ENCODE results near the gene UVSSA. TPM values are rescaled to one million over a fixed set of nuclear protein-coding genes. Genes with fewer than 3 reads are reported as not detected.

Gene UVSSA
- polyA plus RNA-seq, 1 donor from 2014 or later, result 13.3 TPM

GRCh38 chr4:1342003-1342402 is 5.0 kb upstream of the UVSSA start:
- Histone ChIP-seq H3K9me2 (ENCODE audit: insufficient read depth, low read length) (no peaks in the 10 kb centered on the region), H3K4me2 (ENCODE audit: low read length) (no peak overlapping the region), H3K4me3 (ENCODE audit: low read length) (no peak overlapping the region), H4K20me1 (ENCODE audit: insufficient read depth) (no peaks in the 10 kb centered on the region), H3K27ac (ENCODE audit: low read length) (no peak overlapping the region), H2AFZ (ENCODE audit: low read depth, low read length) (no peak overlapping the region), H3K36me3 (ENCODE audit: insufficient read depth, low read length) (peaks cover 10% of the 10 kb centered on the region), H3K9me3 (ENCODE audit: low read length) (no peaks in the 10 kb centered on the region), H3K9ac (ENCODE audit: low read length) (no peak overlapping the region), H3K79me2 (replicated peaks; ENCODE audit: insufficient read depth, low read length) (no peaks in the 10 kb centered on the region), H3K27me3 (ENCODE audit: insufficient read depth, low read depth, low read length) (no peaks in the 10 kb centered on the region), H3F3A (ENCODE audit: insufficient read depth, low read length, poor library complexity, severe bottlenecking) (no peaks in the 10 kb centered on the region)
- TF ChIP-seq REST (IDR thresholded peaks at IDR 0.05; ENCODE audit: borderline replicate concordance) (no peak), POLR2AphosphoS5 (IDR thresholded peaks at IDR 0.05) (no peak), SMC3 (conservative IDR thresholded peaks at IDR 0.05; ENCODE audit: poor library complexity) (no peak), RAD21 (conservative IDR thresholded peaks at IDR 0.05) (no peak), EP300 (conservative IDR thresholded peaks at IDR 0.05; ENCODE audit: poor library complexity, severe bottlenecking) (no peak), MXI1 (conservative IDR thresholded peaks at IDR 0.05; ENCODE audit: poor library complexity, severe bottlenecking) (no peak), CTCF (IDR thresholded peaks at IDR 0.05; ENCODE audit: poor library complexity, severe bottlenecking) (no peak), TAF1 (IDR thresholded peaks at IDR 0.05; ENCODE audit: low read depth) (no peak), EZH2 (IDR thresholded peaks at IDR 0.05; ENCODE audit: borderline replicate concordance, insufficient read depth, low read length, poor library complexity, severe bottlenecking) (no peak)

- Histone ChIP-seq H4K20me1 (ENCODE audit: insufficient read depth) (no peaks in the 10 kb centered on the region), H3K9ac (ENCODE audit: low read length) (no peak overlapping the region), H3K9me2 (ENCODE audit: insufficient read depth, low read length) (no peaks in the 10 kb centered on the region), H2AFZ (ENCODE audit: low read depth, low read length) (no peak overlapping the region), H3K4me2 (ENCODE audit: low read length) (no peak overlapping the region), H3K9me3 (ENCODE audit: low read length) (no peaks in the 10 kb centered on the region), H3F3A (ENCODE audit: insufficient read depth, low read length, poor library complexity, severe bottlenecking) (no peaks in the 10 kb centered on the region), H3K4me3 (ENCODE audit: low read length) (peak overlapping the region; percentile 99), H3K27me3 (ENCODE audit: insufficient read depth, low read depth, low read length) (no peaks in the 10 kb centered on the region), H3K79me2 (replicated peaks; ENCODE audit: insufficient read depth, low read length) (no peaks in the 10 kb centered on the region), H3K27ac (ENCODE audit: low read length) (no peak overlapping the region), H3K36me3 (ENCODE audit: insufficient read depth, low read length) (peaks cover 10% of the 10 kb centered on the region)
- no peak for TF ChIP-seq REST (IDR thresholded peaks at IDR 0.05; ENCODE audit: borderline replicate concordance)
- TF ChIP-seq MXI1 (conservative IDR thresholded peaks at IDR 0.05; ENCODE audit: poor library complexity, severe bottlenecking), result no peak
- no peak for TF ChIP-seq TAF1 (IDR thresholded peaks at IDR 0.05; ENCODE audit: low read depth)
Measured at GRCh38 chr4:1344696-1345095, 2.3 kb upstream of the UVSSA start.

Measured in neural cell (in vitro differentiated cells).